HG03066 (cell line): ENCODE results near the gene ARL5C.
"Not testable (repeated sequence)": the region's sequence is repeated elsewhere in the genome, so short reads cannot be mapped to it uniquely, and the experiment has no call there.

ENCODE experiments used
- ATAC-seq: cut with Tn5 transposase; IDR thresholded peaks from one replicate; pipeline ENCODE4 v1.9.1; 2021; ENCODE audit warnings: low read depth; ENCODE audit not compliant: unreplicated experiment

The ARL5C gene

GRCh38 chr17:39144416-39144840 lies 21.5 kb downstream of the ARL5C start:
- no peak for ATAC-seq

GRCh38 chr17:39143552-39144093 lies 22.3 kb downstream of the ARL5C start:
- no peak for ATAC-seq

- no peak for ATAC-seq
These were observed 23.9 kb downstream of the ARL5C start for GRCh38 chr17:39141915-39142664.

GRCh38 chr17:39141294-39141693 lies 24.7 kb downstream of the ARL5C start:
- ATAC-seq = no peak

GRCh38 chr17:39139561-39139960 lies 26.4 kb downstream of the ARL5C start:
- no peak for ATAC-seq

- no peak for ATAC-seq
These were observed 26.8 kb downstream of the ARL5C start for GRCh38 chr17:39139161-39139511.

GRCh38 chr17:39138431-39139160 lies 27.4 kb downstream of the ARL5C start:
- no peak for ATAC-seq

GRCh38 chr17:39134878-39135277 lies 31.1 kb downstream of the ARL5C start:
- no peak for ATAC-seq

- ATAC-seq = no peak
These were observed 33.8 kb downstream of the ARL5C start for GRCh38 chr17:39132192-39132610.

- ATAC-seq = no peak
These were observed 34.3 kb downstream of the ARL5C start for GRCh38 chr17:39131616-39132015.

GRCh38 chr17:39130205-39130604 lies 35.8 kb downstream of the ARL5C start:
- no peak for ATAC-seq

- not testable (repeated sequence) for ATAC-seq
These were observed 36.4 kb downstream of the ARL5C start for GRCh38 chr17:39129544-39129943.

- ATAC-seq = no peak
These were observed 39.5 kb downstream of the ARL5C start for GRCh38 chr17:39126436-39126835.

- no peak for ATAC-seq
These were observed 40.7 kb downstream of the ARL5C start for GRCh38 chr17:39125143-39125875.

GRCh38 chr17:39123627-39124026 lies 42.3 kb downstream of the ARL5C start:
- ATAC-seq = no peak

- ATAC-seq = no peak
These were observed 43.0 kb downstream of the ARL5C start for GRCh38 chr17:39122991-39123390.

- ATAC-seq = not testable (repeated sequence)
These were observed 44.0 kb downstream of the ARL5C start for GRCh38 chr17:39121919-39122318.

- ATAC-seq = peak; percentile 68
These were observed 47.1 kb downstream of the ARL5C start for GRCh38 chr17:39118674-39119419.

- ATAC-seq = no peak
These were observed 49.7 kb downstream of the ARL5C start for GRCh38 chr17:39116224-39116623.

GRCh38 chr17:39115135-39115534 lies 50.8 kb downstream of the ARL5C start:
- ATAC-seq = no peak
